Fibroblast of villous mesenchyme (primary cell): Measurements from ENCODE around the gene MALT1. TPM values are rescaled to one million over a fixed set of nuclear protein-coding genes. Genes with fewer than 3 reads are reported as not detected.
A peak's percentile ranks its signal among the peaks of the same experiment; 100 is the strongest.
"Not testable (repeated sequence)": the region's sequence is repeated elsewhere in the genome, so short reads cannot be mapped to it uniquely, and the experiment has no call there.

ENCODE experiments used
- DNase-seq: peaks from one replicate; pipeline ENCODE4 v3.0.0-alpha.2; 2010; ENCODE audit warnings: low read depth
- H3K4me3 ChIP-seq: 2 replicates; pipeline ENCODE4 v1.5.1; 2011; ENCODE audit warnings: low read depth, mild to moderate bottlenecking, low read length
- CTCF ChIP-seq: IDR thresholded peaks from 2 replicates; pipeline ENCODE4 v1.5.1; 2012; ENCODE audit warnings: low read depth, mild to moderate bottlenecking, low read length; ENCODE audit not compliant: insufficient read depth
- total RNA-seq: library from RNA; depleted of rRNA; stranded (reverse); fragments of >200 nt; gene quantifications from 2 replicates; pipeline ENCODE4 v1.2.3, GENCODE V29; 2012

The MALT1 gene
- total RNA-seq, 1 donor: 85.1 TPM

- H3K4me3 ChIP-seq: no peak overlapping the region
- no peak for TF ChIP-seq CTCF
- peak; percentile 40 for DNase-seq
These were observed 82.7 kb downstream of the MALT1 start for GRCh38 chr18:58753976-58754375.

GRCh38 chr18:58754544-58755068 lies 83.3 kb downstream of the MALT1 start:
- no peak for TF ChIP-seq CTCF
- no peak overlapping the region for H3K4me3 ChIP-seq
- peak; percentile 43 for DNase-seq

- DNase-seq: no peak
- H3K4me3 ChIP-seq: no peak overlapping the region
- TF ChIP-seq CTCF: no peak
These were observed 84.2 kb downstream of the MALT1 start for GRCh38 chr18:58755304-58756010.

GRCh38 chr18:58756148-58756547 lies 84.9 kb downstream of the MALT1 start:
- TF ChIP-seq CTCF: no peak
- DNase-seq: no peak
- no peak overlapping the region for H3K4me3 ChIP-seq

- DNase-seq: no peak
- H3K4me3 ChIP-seq: no peak overlapping the region
- no peak for TF ChIP-seq CTCF
These were observed 85.5 kb downstream of the MALT1 start for GRCh38 chr18:58756596-58757240.

GRCh38 chr18:58757351-58757750 lies 86.1 kb downstream of the MALT1 start:
- not testable (repeated sequence) for DNase-seq, H3K4me3 ChIP-seq

GRCh38 chr18:58758046-58758445 lies 86.8 kb downstream of the MALT1 start:
- TF ChIP-seq CTCF: no peak
- no peak for DNase-seq
- H3K4me3 ChIP-seq: no peak overlapping the region
